Kidney epithelial cell (primary cell): Measurements from ENCODE around the gene HERC4. TPM values are rescaled to one million over a fixed set of nuclear protein-coding genes. Genes with fewer than 3 reads are reported as not detected.

ENCODE experiments used
- DNase-seq: peaks from one replicate; pipeline ENCODE4 v3.0.0-alpha.2; 2010; ENCODE audit warnings: low read depth
- H3K27me3 ChIP-seq: 2 replicates; pipeline ENCODE4 v1.6.0; 2011; ENCODE audit warnings: low read length; ENCODE audit not compliant: control insufficient read depth, insufficient read depth
- H3K36me3 ChIP-seq: 2 replicates; pipeline ENCODE4 v1.5.1; 2011; ENCODE audit warnings: low read length; ENCODE audit not compliant: control insufficient read depth, insufficient read depth
- H3K4me3 ChIP-seq: 2 replicates; pipeline ENCODE4 v1.5.1; 2011; ENCODE audit warnings: low read depth, mild to moderate bottlenecking, control low read depth, low read length
- total RNA-seq: library from RNA; depleted of rRNA; stranded (reverse); fragments of >200 nt; gene quantifications from 2 replicates; pipeline ENCODE4 v1.2.3, GENCODE V29; 2015
- TF ChIP-seq, protein P1 (sequence below): IDR thresholded peaks from 2 replicates; pipeline ENCODE4 v1.5.1; 2011; ENCODE audit warnings: mild to moderate bottlenecking, moderate library complexity, low read length, control low read depth, inconsistent platforms; ENCODE audit not compliant: insufficient read depth, poor library complexity, severe bottlenecking

The HERC4 gene
- total RNA-seq, 1 donor from 2014 or later: 28.5 TPM

DNA sequence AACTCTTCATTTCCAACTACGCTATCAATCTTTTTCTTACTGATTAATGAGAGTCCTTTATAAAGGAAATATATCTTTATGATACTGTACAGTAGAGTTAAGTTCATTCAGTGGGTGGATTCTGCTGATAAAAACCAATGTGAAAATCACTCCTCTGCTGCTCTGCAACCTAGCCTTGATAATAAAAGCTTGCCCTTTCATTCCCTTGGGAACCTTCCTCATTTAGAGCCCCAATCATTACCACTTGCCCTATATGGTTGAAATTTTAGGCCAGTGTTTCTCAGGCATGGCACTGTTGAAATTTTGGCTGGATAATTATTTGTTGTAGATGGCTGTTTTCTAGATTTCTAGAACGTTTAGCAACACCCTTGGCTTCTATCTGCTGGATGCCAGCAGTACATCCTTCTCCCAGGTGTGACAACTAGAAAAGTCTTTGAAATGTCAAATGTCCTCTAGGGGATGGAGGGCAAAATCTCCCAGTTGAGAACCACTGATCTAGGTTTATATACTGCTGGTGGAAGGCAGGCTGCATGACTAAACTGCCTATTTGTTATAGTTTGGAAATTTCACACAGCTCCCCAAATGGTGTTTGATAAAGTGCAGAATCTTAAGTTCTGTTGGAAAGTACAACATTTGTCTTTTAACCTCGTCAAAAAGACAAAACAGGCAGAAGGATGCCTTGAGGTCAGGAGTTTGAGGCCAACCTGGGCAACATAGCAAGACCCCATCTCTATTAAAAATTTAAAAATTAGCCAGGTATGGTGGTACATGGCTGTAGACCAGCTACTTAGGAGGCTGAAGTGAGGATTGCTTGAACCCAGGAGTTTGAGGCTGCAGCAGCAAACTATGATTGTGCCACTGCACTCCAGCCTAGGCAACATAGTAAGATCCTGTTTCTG, 199.5 kb downstream of the HERC4 start:
- TF ChIP-seq, protein P1, sequence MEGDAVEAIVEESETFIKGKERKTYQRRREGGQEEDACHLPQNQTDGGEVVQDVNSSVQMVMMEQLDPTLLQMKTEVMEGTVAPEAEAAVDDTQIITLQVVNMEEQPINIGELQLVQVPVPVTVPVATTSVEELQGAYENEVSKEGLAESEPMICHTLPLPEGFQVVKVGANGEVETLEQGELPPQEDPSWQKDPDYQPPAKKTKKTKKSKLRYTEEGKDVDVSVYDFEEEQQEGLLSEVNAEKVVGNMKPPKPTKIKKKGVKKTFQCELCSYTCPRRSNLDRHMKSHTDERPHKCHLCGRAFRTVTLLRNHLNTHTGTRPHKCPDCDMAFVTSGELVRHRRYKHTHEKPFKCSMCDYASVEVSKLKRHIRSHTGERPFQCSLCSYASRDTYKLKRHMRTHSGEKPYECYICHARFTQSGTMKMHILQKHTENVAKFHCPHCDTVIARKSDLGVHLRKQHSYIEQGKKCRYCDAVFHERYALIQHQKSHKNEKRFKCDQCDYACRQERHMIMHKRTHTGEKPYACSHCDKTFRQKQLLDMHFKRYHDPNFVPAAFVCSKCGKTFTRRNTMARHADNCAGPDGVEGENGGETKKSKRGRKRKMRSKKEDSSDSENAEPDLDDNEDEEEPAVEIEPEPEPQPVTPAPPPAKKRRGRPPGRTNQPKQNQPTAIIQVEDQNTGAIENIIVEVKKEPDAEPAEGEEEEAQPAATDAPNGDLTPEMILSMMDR: no peak
- Histone ChIP-seq H3K36me3 (no peaks in the 10 kb centered on the region), H3K4me3 (no peak overlapping the region), H3K27me3 (no peaks in the 10 kb centered on the region)
- DNase-seq: no peak

Other genes starting within 250 kb of the HERC4 start
- 3.0 and 3.1 TPM in 2 replicates for gene DNAJC12, start 237.1 kb downstream of the HERC4 start, total RNA-seq
- 20.5 and 22.4 TPM in 2 replicates for gene SIRT1, start 190.6 kb downstream of the HERC4 start, total RNA-seq
- 0.04 TPM in 1 of 2 replicates, not detected in the other for gene MYPN, start 34.2 kb upstream of the HERC4 start, total RNA-seq
- gene ATOH7, start 156.8 kb upstream of the HERC4 start, total RNA-seq: not detected in 2 replicates